GM12878 (cell line): ENCODE data around the gene XG. TPM values are rescaled to one million over a fixed set of nuclear protein-coding genes. Genes with fewer than 3 reads are reported as not detected.

Source experiments
- ATAC-seq: fragments of 200-7000 bp; cut with Tn5 transposase; 3 replicates; pipeline ENCODE4 v1.9.1; 2020; ENCODE audit warnings: mild to moderate bottlenecking, moderate library complexity
- BruUV-seq: library from RNA; stranded (reverse); fragments of 400-500 nt; replicated peaks from 2 replicates; lab custom pipeline; 2021; lab: Mats Ljungman, UMichigan
- CTCF ChIA-PET: fragments of 300-600 bp; sonication (Branson Sonifier 250); formaldehyde crosslinking; extraction: SDS; loops from one replicate; lab custom pipeline; 2021; ENCODE audit warnings: inconsistent platforms; lab: Yijun Ruan, JAX
- POLR2A ChIA-PET: fragments of 350-600 bp; formaldehyde crosslinking; extraction: SDS; loops from one replicate; lab custom pipeline; 2021; ENCODE audit warnings: inconsistent platforms; lab: Charles Lee
- RAD21 ChIA-PET: fragments of 300-600 bp; sonication (Branson Sonifier 250); formaldehyde crosslinking; loops from one replicate; lab custom pipeline; 2023; ENCODE audit warnings: antibody characterized with exemption; ENCODE audit not compliant: unreplicated experiment; lab: Charles Lee
- SMC1A ChIA-PET: fragments of 300-600 bp; sonication (Branson Sonifier 250); formaldehyde crosslinking; loops from one replicate; lab custom pipeline; 2023; ENCODE audit not compliant: unreplicated experiment, uncharacterized antibody; lab: Charles Lee
- DNase-seq: peaks from one replicate; pipeline ENCODE4 v3.0.0-alpha.2; 2011; ENCODE audit warnings: low read depth, low spot score
- FAIRE-seq: peaks from 3 replicates; lab custom pipeline; 2011; peaks lifted over from hg19 to GRCh38; lab: Jason Lieb, UNC
- H2AFZ ChIP-seq: 2 replicates; pipeline ENCODE4 v1.6.0; 2011; ENCODE audit warnings: low read depth, low read length, control low read depth; ENCODE audit not compliant: control insufficient read depth
- H3K27ac ChIP-seq: 2 replicates; pipeline ENCODE4 v1.5.1; 2011; ENCODE audit warnings: control low read depth; ENCODE audit not compliant: control insufficient read depth, insufficient read depth
- H3K27me3 ChIP-seq, 2 experiments: replicated peaks in 1 of 2; 2 replicates each; pipeline versions ENCODE4 v1.6.0 to v1.6.1; 2011; ENCODE audit warnings: low read length in 1 of 2; ENCODE audit not compliant: control insufficient read depth in 2 of 2, insufficient read depth in 2 of 2
- H3K36me3 ChIP-seq, 2 experiments: 2 replicates each; pipeline ENCODE4 v1.5.1; 2011; ENCODE audit warnings: low read length in 1 of 2; ENCODE audit not compliant: control insufficient read depth in 2 of 2, insufficient read depth in 2 of 2
- H3K4me1 ChIP-seq: 2 replicates; pipeline ENCODE4 v1.6.1; 2011; ENCODE audit warnings: mild to moderate bottlenecking, low read length, moderate library complexity, mixed read lengths; ENCODE audit not compliant: control insufficient read depth, insufficient read depth
- H3K4me2 ChIP-seq: 2 replicates; pipeline ENCODE4 v1.6.0; 2011; ENCODE audit warnings: control low read depth; ENCODE audit not compliant: control insufficient read depth, insufficient read depth
- H3K4me3 ChIP-seq: fragments of 200-600 bp; sonication (generic); 2 replicates; pipeline ENCODE4 v1.5.1; 2016
- H3K79me2 ChIP-seq: 2 replicates; pipeline ENCODE4 v1.6.0; 2011; ENCODE audit warnings: low read length; ENCODE audit not compliant: control insufficient read depth, insufficient read depth
- H3K9ac ChIP-seq: 2 replicates; pipeline ENCODE4 v1.8.0; 2011; ENCODE audit warnings: low read length, control low read depth, mixed read lengths; ENCODE audit not compliant: control insufficient read depth, insufficient read depth
- H3K9me3 ChIP-seq: replicated peaks from 3 replicates; pipeline ENCODE4 v1.5.1; 2011; ENCODE audit warnings: mild to moderate bottlenecking, low read length; ENCODE audit not compliant: control insufficient read depth, insufficient read depth
- H4K20me1 ChIP-seq: 2 replicates; pipeline ENCODE4 v1.6.0; 2011; ENCODE audit not compliant: control insufficient read depth, insufficient read depth
- LARP7 ChIP-seq: fragments of 450-650 bp; IDR thresholded peaks from 2 replicates; pipeline ENCODE4 v1.6.1; 2017; ENCODE audit warnings: mild to moderate bottlenecking
- RELA ChIP-seq: fragments of 450-650 bp; IDR thresholded peaks from 2 replicates; pipeline ENCODE4 v1.8.0; 2014; ENCODE audit warnings: borderline replicate concordance; ENCODE audit not compliant: partially characterized antibody
- SUPT20H ChIP-seq: IDR thresholded peaks from 2 replicates; pipeline ENCODE4 v1.6.1; 2011; ENCODE audit warnings: low read depth, mild to moderate bottlenecking, low read length, moderate library complexity, borderline replicate concordance; ENCODE audit not compliant: control insufficient read depth
- ZNF274 ChIP-seq: IDR thresholded peaks from one replicate; pipeline ENCODE4 v1.8.0; 2011; ENCODE audit not compliant: insufficient read length, insufficient read depth
- WGBS: methylation state at CpG from one replicate; pipeline ENCODE4 v1.1.6; 2016; ENCODE audit warnings: low lambda C conversion rate; ENCODE audit not compliant: insufficient replicate concordance, insufficient coverage; ENCODE audit errors: missing lambda C conversion rate; 5-methylcytosine and 5-hydroxymethylcytosine counted together
- in situ Hi-C: fragments of 300-500 bp; cut with MboI; formaldehyde crosslinking; loops from 9 replicates; pipeline ENCODE4 v1.14.3; 2018; ENCODE audit warnings: mixed read lengths
- intact Hi-C: fragments of 100-400 bp; cut with micrococcal nuclease; formaldehyde crosslinking; loops from one replicate; pipeline ENCODE4 v1.14.2; 2022; ENCODE audit not compliant: unreplicated experiment
- polyA plus RNA-seq, 11 experiments: library from polyadenylated mRNA; depleted of rRNA in 4 of 11; unstranded in 6 of 11; stranded (reverse) in 5 of 11; fragments of >200 nt; fragmentation: Nextera tagmentation in 4 of 11; fragmentation: Illumina TruSeq in 1 of 11; extraction: Ambion mirVana in 4 of 11; extraction: Trizol in 1 of 11; gene quantifications; 1 replicate in 1 of 11; 2 replicates in 10 of 11; pipeline versions ENCODE4 v1.2.1 to v1.2.3, GENCODE V29; 2011 to 2016; ENCODE audit warnings: inconsistent platforms in 2 of 11, missing spikeins in 2 of 11, low read depth in 1 of 11
- total RNA-seq, 4 experiments: library from RNA; depleted of rRNA in 3 of 4; stranded (reverse); fragments of >200 nt in 3 of 4; fragmentation: Illumina TruSeq in 1 of 4; extraction: Trizol in 1 of 4; gene quantifications; 2 replicates each; pipeline versions ENCODE4 v1.2.1 to v1.2.3, GENCODE V29; 2013 to 2021
- TF ChIP-seq, protein P1 (sequence below): IDR thresholded peaks from 2 replicates; pipeline ENCODE4 v1.6.1; 2011; ENCODE audit warnings: low read depth, mild to moderate bottlenecking, low read length, moderate library complexity, borderline replicate concordance; ENCODE audit errors: extremely low read depth
- TF ChIP-seq, protein P2 (sequence below): IDR thresholded peaks from 2 replicates; pipeline ENCODE4 v1.6.1; 2012; ENCODE audit warnings: low read length, inconsistent platforms
- TF ChIP-seq, protein P3 (sequence below): fragments of 450-650 bp; IDR thresholded peaks from 2 replicates; pipeline ENCODE4 v1.6.1; 2017; ENCODE audit warnings: mild to moderate bottlenecking
- TF ChIP-seq, protein P4 (sequence below): IDR thresholded peaks from 2 replicates; pipeline ENCODE4 v1.6.1; 2012; ENCODE audit warnings: mild to moderate bottlenecking, low read depth, low read length

Gene XG
- total and polyA plus RNA-seq, 10 of the 15 experiments (the other 5 are each of a cell fraction or from before 2014, with no cell fraction given) = not detected

DNA sequence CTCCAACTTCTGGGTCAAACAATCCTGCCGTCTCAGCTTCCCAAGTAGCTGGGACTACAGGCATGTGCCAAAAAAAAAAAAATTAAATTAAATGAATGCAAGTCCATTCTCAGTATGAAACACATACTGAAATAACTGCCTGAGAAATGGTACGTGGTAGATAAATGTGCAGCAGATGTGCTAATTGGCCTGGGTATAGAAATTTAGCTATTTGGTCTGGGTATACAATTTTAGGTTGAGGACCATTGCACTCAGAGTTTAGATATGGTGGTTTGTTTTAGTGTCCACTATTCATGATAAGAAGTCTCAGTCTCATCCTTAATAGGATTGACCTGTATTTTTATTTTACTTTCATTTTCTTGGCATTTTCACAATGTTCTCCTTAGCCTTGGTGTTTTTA, 86.1 kb downstream of the XG start:
- no peak overlapping the region for H3K4me3 ChIP-seq
- intact Hi-C loops (no loop called here), in situ Hi-C loops (no loop called here)
- H3K9ac ChIP-seq = no peak overlapping the region
- H3K36me3 ChIP-seq = no peaks in the 10 kb centered on the region
- CTCF ChIA-PET = no interaction called here
- no peaks in the 10 kb centered on the region; the same call in 1 of the 3 replicates for H3K9me3 ChIP-seq
- H3K27ac ChIP-seq = no peak overlapping the region
- no peak overlapping the region for H3K4me2 ChIP-seq
- H4K20me1 ChIP-seq = no peaks in the 10 kb centered on the region
- no peak for DNase-seq
- ATAC-seq = no peak
- H3K4me1 ChIP-seq = no peaks in the 10 kb centered on the region
- TF ChIP-seq, protein P1, sequence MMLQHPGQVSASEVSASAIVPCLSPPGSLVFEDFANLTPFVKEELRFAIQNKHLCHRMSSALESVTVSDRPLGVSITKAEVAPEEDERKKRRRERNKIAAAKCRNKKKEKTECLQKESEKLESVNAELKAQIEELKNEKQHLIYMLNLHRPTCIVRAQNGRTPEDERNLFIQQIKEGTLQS = no peak
- no peak for TF ChIP-seq LARP7
- TF ChIP-seq, protein P2, sequence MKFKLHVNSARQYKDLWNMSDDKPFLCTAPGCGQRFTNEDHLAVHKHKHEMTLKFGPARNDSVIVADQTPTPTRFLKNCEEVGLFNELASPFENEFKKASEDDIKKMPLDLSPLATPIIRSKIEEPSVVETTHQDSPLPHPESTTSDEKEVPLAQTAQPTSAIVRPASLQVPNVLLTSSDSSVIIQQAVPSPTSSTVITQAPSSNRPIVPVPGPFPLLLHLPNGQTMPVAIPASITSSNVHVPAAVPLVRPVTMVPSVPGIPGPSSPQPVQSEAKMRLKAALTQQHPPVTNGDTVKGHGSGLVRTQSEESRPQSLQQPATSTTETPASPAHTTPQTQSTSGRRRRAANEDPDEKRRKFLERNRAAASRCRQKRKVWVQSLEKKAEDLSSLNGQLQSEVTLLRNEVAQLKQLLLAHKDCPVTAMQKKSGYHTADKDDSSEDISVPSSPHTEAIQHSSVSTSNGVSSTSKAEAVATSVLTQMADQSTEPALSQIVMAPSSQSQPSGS = no peak
- TF ChIP-seq, protein P3, sequence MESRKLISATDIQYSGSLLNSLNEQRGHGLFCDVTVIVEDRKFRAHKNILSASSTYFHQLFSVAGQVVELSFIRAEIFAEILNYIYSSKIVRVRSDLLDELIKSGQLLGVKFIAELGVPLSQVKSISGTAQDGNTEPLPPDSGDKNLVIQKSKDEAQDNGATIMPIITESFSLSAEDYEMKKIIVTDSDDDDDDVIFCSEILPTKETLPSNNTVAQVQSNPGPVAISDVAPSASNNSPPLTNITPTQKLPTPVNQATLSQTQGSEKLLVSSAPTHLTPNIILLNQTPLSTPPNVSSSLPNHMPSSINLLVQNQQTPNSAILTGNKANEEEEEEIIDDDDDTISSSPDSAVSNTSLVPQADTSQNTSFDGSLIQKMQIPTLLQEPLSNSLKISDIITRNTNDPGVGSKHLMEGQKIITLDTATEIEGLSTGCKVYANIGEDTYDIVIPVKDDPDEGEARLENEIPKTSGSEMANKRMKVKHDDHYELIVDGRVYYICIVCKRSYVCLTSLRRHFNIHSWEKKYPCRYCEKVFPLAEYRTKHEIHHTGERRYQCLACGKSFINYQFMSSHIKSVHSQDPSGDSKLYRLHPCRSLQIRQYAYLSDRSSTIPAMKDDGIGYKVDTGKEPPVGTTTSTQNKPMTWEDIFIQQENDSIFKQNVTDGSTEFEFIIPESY = no peak
- TF ChIP-seq ZNF274 = no peak
- TF ChIP-seq SUPT20H = no peak
- TF ChIP-seq, protein P4, sequence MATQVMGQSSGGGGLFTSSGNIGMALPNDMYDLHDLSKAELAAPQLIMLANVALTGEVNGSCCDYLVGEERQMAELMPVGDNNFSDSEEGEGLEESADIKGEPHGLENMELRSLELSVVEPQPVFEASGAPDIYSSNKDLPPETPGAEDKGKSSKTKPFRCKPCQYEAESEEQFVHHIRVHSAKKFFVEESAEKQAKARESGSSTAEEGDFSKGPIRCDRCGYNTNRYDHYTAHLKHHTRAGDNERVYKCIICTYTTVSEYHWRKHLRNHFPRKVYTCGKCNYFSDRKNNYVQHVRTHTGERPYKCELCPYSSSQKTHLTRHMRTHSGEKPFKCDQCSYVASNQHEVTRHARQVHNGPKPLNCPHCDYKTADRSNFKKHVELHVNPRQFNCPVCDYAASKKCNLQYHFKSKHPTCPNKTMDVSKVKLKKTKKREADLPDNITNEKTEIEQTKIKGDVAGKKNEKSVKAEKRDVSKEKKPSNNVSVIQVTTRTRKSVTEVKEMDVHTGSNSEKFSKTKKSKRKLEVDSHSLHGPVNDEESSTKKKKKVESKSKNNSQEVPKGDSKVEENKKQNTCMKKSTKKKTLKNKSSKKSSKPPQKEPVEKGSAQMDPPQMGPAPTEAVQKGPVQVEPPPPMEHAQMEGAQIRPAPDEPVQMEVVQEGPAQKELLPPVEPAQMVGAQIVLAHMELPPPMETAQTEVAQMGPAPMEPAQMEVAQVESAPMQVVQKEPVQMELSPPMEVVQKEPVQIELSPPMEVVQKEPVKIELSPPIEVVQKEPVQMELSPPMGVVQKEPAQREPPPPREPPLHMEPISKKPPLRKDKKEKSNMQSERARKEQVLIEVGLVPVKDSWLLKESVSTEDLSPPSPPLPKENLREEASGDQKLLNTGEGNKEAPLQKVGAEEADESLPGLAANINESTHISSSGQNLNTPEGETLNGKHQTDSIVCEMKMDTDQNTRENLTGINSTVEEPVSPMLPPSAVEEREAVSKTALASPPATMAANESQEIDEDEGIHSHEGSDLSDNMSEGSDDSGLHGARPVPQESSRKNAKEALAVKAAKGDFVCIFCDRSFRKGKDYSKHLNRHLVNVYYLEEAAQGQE = no peak
- no peak for TF ChIP-seq RELA
- no peak for FAIRE-seq
- SMC1A ChIA-PET = no interaction called here
- no TSS peak for BruUV-seq
- POLR2A ChIA-PET = no interaction called here
- no peak overlapping the region for H2AFZ ChIP-seq
- RAD21 ChIA-PET = no interaction called here
- no peaks in the 10 kb centered on the region for H3K27me3 ChIP-seq
- 52% methylated on average over 2 of the region's 2 CpGs for WGBS
- no peaks in the 10 kb centered on the region for H3K79me2 ChIP-seq
